PC-3 (cell line): ENCODE results near the gene ZNF493. TPM values are rescaled to one million over a fixed set of nuclear protein-coding genes. Genes with fewer than 3 reads are reported as not detected.

Experiments used
- ATAC-seq: fragments of 200-7000 bp; cut with Tn5 transposase; 2 replicates; pipeline ENCODE4 v1.9.1; 2020; ENCODE audit warnings: mild to moderate bottlenecking, moderate library complexity
- BruUV-seq: library from RNA; stranded (reverse); fragments of 400-500 nt; replicated peaks from 2 replicates; lab custom pipeline; 2021; lab: Mats Ljungman, UMichigan
- CTCF ChIA-PET: fragments of 300-600 bp; sonication (Branson Sonifier 250); formaldehyde crosslinking; loops from one replicate; lab custom pipeline; 2022; ENCODE audit warnings: antibody characterized with exemption; lab: Charles Lee
- POLR2A ChIA-PET: fragments of 300-600 bp; sonication (Branson Sonifier 250); formaldehyde crosslinking; loops from one replicate; lab custom pipeline; 2022; ENCODE audit warnings: antibody characterized with exemption; ENCODE audit not compliant: unreplicated experiment; lab: Charles Lee
- DNase-seq: peaks from one replicate; pipeline ENCODE4 v3.0.0-alpha.2; 2015
- H2AFZ ChIP-seq: fragments of 300-600 bp; sonication (generic); 2 replicates; pipeline ENCODE4 v1.6.0; 2016; ENCODE audit warnings: antibody characterized with exemption, low read length
- H3F3A ChIP-seq: fragments of 300-600 bp; sonication (generic); one replicate; pipeline ENCODE4 v1.6.0; 2017; ENCODE audit warnings: antibody characterized with exemption, low read length, control low read depth, mild to moderate bottlenecking; ENCODE audit not compliant: unreplicated experiment
- H3K27ac ChIP-seq: fragments of 300-600 bp; sonication (generic); 2 replicates; pipeline ENCODE4 v1.5.1; 2016; ENCODE audit warnings: mild to moderate bottlenecking, low read length
- H3K27me3 ChIP-seq: fragments of 300-600 bp; sonication (generic); 2 replicates; pipeline ENCODE4 v1.6.1; 2016; ENCODE audit warnings: low read length, mixed read lengths
- H3K36me3 ChIP-seq: fragments of 300-600 bp; sonication (generic); 2 replicates; pipeline ENCODE4 v1.6.1; 2016; ENCODE audit warnings: low read depth, mixed run types, low read length, mixed read lengths
- H3K4me1 ChIP-seq: fragments of 300-600 bp; sonication (generic); 2 replicates; pipeline ENCODE4 v1.5.1; 2016; ENCODE audit warnings: low read length; ENCODE audit not compliant: insufficient read depth
- H3K4me2 ChIP-seq: fragments of 300-600 bp; sonication (generic); 2 replicates; pipeline ENCODE4 v1.6.0; 2016; ENCODE audit warnings: low read length
- H3K4me3 ChIP-seq: fragments of 300-600 bp; sonication (generic); 2 replicates; pipeline ENCODE4 v1.5.1; 2016; ENCODE audit warnings: mild to moderate bottlenecking, low read length, mixed read lengths
- H3K79me2 ChIP-seq: fragments of 300-600 bp; sonication (generic); 2 replicates; pipeline ENCODE4 v1.6.1; 2017; ENCODE audit warnings: low read length, mixed read lengths
- H3K9ac ChIP-seq: fragments of 300-600 bp; sonication (generic); 2 replicates; pipeline ENCODE4 v1.6.0; 2016; ENCODE audit warnings: mild to moderate bottlenecking, low read length
- H3K9me2 ChIP-seq: fragments of 300-600 bp; sonication (generic); replicated peaks from 2 replicates; pipeline ENCODE4 v1.6.1; 2016; ENCODE audit warnings: mixed run types, low read length, mixed read lengths
- H3K9me3 ChIP-seq: fragments of 300-600 bp; sonication (generic); 2 replicates; pipeline ENCODE4 v1.6.1; 2016; ENCODE audit warnings: low read length, mixed read lengths
- H4K20me1 ChIP-seq: fragments of 300-600 bp; sonication (generic); 2 replicates; pipeline ENCODE4 v1.6.1; 2016; ENCODE audit warnings: low read length, mixed read lengths
- EZH2 ChIP-seq: fragments of 300-600 bp; sonication (generic); IDR thresholded peaks from one replicate; pipeline ENCODE4 v1.6.1; 2017; ENCODE audit warnings: antibody characterized with exemption, mild to moderate bottlenecking, low read length; ENCODE audit not compliant: unreplicated experiment
- EZH2phosphoT487 ChIP-seq: fragments of 300-600 bp; sonication (generic); IDR thresholded peaks from 2 replicates; pipeline ENCODE4 v1.6.1; 2018; ENCODE audit warnings: mild to moderate bottlenecking, antibody characterized with exemption, low read length, borderline replicate concordance
- intact Hi-C: fragments of 100-400 bp; cut with micrococcal nuclease; formaldehyde crosslinking; loops from 2 replicates; pipeline ENCODE4 v1.9.0; 2023
- total RNA-seq: library from RNA; depleted of rRNA; stranded (reverse); fragments of >200 nt; gene quantifications from 2 replicates; pipeline ENCODE4 v1.2.3, GENCODE V29; 2014
- TF ChIP-seq, protein P1 (sequence below): fragments of 300-600 bp; sonication (generic); conservative IDR thresholded peaks from 2 replicates; pipeline ENCODE4 v1.5.1; 2017; ENCODE audit warnings: antibody characterized with exemption, low read depth, mild to moderate bottlenecking, low read length

Gene ZNF493
- total RNA-seq, 1 experiment from 2014 or later, result 1.3 TPM

DNA sequence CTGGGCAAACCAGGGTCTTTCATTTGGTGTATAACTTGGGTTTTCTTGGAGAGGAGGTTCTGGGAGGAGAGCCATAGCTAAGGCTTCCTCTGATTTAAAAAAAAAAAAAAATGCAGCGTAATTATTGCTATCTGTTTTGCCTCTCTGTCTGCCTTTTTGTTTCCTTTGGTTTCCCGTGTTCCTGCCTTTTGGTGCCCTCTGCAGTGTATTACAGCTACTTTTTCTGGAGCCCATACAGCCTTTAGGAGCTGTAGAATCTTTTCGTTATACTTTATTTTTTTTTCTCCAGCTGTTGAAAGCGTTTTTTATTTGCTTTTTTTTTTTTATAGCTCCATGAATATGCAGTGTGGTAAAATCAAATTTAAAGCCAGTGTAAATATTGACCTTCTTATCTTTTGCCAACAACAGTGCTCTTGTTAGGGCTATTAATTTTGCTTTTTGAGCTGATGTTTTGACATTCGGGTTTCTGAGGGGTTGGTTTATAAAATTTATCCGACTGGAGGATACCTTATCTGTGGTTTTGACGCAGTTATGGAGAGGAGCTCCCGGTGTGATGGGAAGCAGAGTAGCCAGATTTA is 38.1 kb downstream of the ZNF493 start:
- intact Hi-C loops, result loop anchor here (10.0 kb wide), 1 partner anchor 110 kb away; the partner anchor contains the start of gene ZNF708
- no peak overlapping the region for H2AFZ ChIP-seq

GRCh38 chr19:21439201-21439751 is 42.3 kb downstream of the ZNF493 start:
- H3K4me1 ChIP-seq, result no peaks in the 10 kb centered on the region
- H3K4me3 ChIP-seq, result no peak overlapping the region
- no peaks in the 10 kb centered on the region for H3F3A ChIP-seq
- H2AFZ ChIP-seq, result no peak overlapping the region
- CTCF ChIA-PET, result no interaction called here
- POLR2A ChIA-PET, result no interaction called here
- intact Hi-C loops, result loop anchor here (10.0 kb wide), 1 partner anchor 114 kb away; the partner anchor contains the start of gene ZNF708
- H4K20me1 ChIP-seq, result no peaks in the 10 kb centered on the region
- H3K27ac ChIP-seq, result no peak overlapping the region
- no peak for TF ChIP-seq EZH2phosphoT487
- TF ChIP-seq EZH2, result no peak
- TF ChIP-seq, protein P1, sequence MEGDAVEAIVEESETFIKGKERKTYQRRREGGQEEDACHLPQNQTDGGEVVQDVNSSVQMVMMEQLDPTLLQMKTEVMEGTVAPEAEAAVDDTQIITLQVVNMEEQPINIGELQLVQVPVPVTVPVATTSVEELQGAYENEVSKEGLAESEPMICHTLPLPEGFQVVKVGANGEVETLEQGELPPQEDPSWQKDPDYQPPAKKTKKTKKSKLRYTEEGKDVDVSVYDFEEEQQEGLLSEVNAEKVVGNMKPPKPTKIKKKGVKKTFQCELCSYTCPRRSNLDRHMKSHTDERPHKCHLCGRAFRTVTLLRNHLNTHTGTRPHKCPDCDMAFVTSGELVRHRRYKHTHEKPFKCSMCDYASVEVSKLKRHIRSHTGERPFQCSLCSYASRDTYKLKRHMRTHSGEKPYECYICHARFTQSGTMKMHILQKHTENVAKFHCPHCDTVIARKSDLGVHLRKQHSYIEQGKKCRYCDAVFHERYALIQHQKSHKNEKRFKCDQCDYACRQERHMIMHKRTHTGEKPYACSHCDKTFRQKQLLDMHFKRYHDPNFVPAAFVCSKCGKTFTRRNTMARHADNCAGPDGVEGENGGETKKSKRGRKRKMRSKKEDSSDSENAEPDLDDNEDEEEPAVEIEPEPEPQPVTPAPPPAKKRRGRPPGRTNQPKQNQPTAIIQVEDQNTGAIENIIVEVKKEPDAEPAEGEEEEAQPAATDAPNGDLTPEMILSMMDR, result no peak
- no TSS peak for BruUV-seq
- H3K27me3 ChIP-seq, result no peaks in the 10 kb centered on the region
- no peak overlapping the region for H3K9ac ChIP-seq
- no peaks in the 10 kb centered on the region for H3K9me2 ChIP-seq
- ATAC-seq, result no peak
- H3K9me3 ChIP-seq, result peaks cover 35% of the 10 kb centered on the region; the same call in 1 of the 2 replicates
- H3K79me2 ChIP-seq, result no peaks in the 10 kb centered on the region
- H3K4me2 ChIP-seq, result no peak overlapping the region
- peaks cover 6% of the 10 kb centered on the region; the same call in 1 of the 2 replicates for H3K36me3 ChIP-seq
- DNase-seq, result peak; percentile 22

More for the DNA sequence above, 38.1 kb downstream of the ZNF493 start:
- DNase-seq (no peak), ATAC-seq (peak; percentile 59)
- ChIA-PET CTCF (no interaction called here), POLR2A (no interaction called here)
- Histone ChIP-seq H3K4me2 (no peak overlapping the region), H3K4me1 (no peaks in the 10 kb centered on the region), H4K20me1 (no peaks in the 10 kb centered on the region), H3K79me2 (no peaks in the 10 kb centered on the region), H3K9me3 (peaks cover 43% of the 10 kb centered on the region), H3K36me3 (peaks cover 2% of the 10 kb centered on the region; the same call in 1 of the 2 replicates), H3K27me3 (no peaks in the 10 kb centered on the region), H3K9ac (no peak overlapping the region), H3K4me3 (no peak overlapping the region), H3K9me2 (no peaks in the 10 kb centered on the region), H3F3A (no peaks in the 10 kb centered on the region), H3K27ac (no peak overlapping the region)
- no peak for TF ChIP-seq EZH2
- TF ChIP-seq, protein P1, result no peak
- TF ChIP-seq EZH2phosphoT487, result no peak
- BruUV-seq, result no TSS peak

- TF ChIP-seq EZH2phosphoT487 (no peak), EZH2 (no peak)
- TF ChIP-seq, protein P1, result no peak
- Histone ChIP-seq H2AFZ (no peak overlapping the region), H3K4me1 (no peaks in the 10 kb centered on the region), H3K4me2 (no peak overlapping the region), H4K20me1 (no peaks in the 10 kb centered on the region), H3K79me2 (no peaks in the 10 kb centered on the region), H3K4me3 (no peak overlapping the region), H3K9me2 (no peaks in the 10 kb centered on the region), H3F3A (no peaks in the 10 kb centered on the region), H3K9me3 (peaks cover 35% of the 10 kb centered on the region; the same call in 1 of the 2 replicates), H3K36me3 (peaks cover 6% of the 10 kb centered on the region; the same call in 1 of the 2 replicates), H3K27me3 (no peaks in the 10 kb centered on the region), H3K9ac (no peak overlapping the region), H3K27ac (no peak overlapping the region)
- intact Hi-C loops, result no loop called here
- no peak for DNase-seq
- POLR2A ChIA-PET, result no interaction called here
- CTCF ChIA-PET, result no interaction called here
- no TSS peak for BruUV-seq
- ATAC-seq, result no peak
Measured at GRCh38 chr19:21440321-21440720, 43.4 kb downstream of the ZNF493 start.
